ENCODE results near the gene FOXI3.
A peak's percentile ranks its signal among the peaks of the same experiment; 100 is the strongest.

Gene FOXI3

DNA sequence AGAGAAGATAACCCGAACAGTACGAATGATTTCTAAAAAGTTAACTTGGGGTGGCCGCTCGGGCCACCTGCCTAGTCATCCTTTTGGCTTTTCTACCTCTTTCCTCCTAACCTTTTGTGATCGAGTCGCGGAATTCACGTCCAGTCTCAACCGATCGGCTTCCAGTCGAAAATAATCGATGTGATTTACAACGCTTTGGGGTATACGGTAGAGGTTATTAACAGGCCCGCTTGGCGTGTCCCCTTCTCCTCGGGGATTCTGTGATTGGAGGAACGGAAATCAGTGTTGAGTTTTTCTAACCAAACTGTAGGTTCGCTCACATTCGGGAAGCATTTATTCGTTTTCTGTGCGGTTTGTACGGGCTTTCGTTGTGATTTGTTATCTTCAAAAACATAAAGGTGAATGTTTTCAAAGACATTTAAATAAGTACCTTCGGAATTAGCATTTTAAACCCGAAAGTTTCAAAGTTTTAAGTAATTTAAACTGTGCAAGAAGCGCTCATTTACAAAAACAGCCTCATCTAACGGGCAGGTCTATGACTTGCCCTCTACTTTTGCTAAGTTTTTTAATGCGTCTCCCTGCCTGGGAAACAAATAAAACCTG is 588 bp upstream of the FOXI3 start:
- no peak for DNase-seq (ENCODE audit: low read depth, low spot score)
- Histone ChIP-seq H3K4me3 (ENCODE audit: insufficient read length, low read depth) (peak overlapping the region; percentile 43), H3K9ac (ENCODE audit: insufficient read length, low read depth) (peak overlapping the region; percentile 74), H3K27me3 (ENCODE audit: insufficient read depth, insufficient read length) (no peaks in the 10 kb centered on the region), H3K9me3 (ENCODE audit: insufficient read depth, low read length) (no peaks in the 10 kb centered on the region), H3K4me1 (ENCODE audit: insufficient read depth, insufficient read length) (peaks cover under 1% of the 10 kb centered on the region), H3K36me3 (ENCODE audit: insufficient read depth, insufficient read length, low read length) (peaks cover 18% of the 10 kb centered on the region)
- TF ChIP-seq YY1 (IDR thresholded peaks at IDR 0.05; ENCODE audit: insufficient read depth, insufficient read length) = no peak
- TF ChIP-seq SUZ12 (IDR thresholded peaks at IDR 0.05; ENCODE audit: extremely low read depth, insufficient read depth, insufficient read length) = no peak
- no peak for TF ChIP-seq ZNF274 (IDR thresholded peaks at IDR 0.05; ENCODE audit: low read depth, low read length)

DNA sequence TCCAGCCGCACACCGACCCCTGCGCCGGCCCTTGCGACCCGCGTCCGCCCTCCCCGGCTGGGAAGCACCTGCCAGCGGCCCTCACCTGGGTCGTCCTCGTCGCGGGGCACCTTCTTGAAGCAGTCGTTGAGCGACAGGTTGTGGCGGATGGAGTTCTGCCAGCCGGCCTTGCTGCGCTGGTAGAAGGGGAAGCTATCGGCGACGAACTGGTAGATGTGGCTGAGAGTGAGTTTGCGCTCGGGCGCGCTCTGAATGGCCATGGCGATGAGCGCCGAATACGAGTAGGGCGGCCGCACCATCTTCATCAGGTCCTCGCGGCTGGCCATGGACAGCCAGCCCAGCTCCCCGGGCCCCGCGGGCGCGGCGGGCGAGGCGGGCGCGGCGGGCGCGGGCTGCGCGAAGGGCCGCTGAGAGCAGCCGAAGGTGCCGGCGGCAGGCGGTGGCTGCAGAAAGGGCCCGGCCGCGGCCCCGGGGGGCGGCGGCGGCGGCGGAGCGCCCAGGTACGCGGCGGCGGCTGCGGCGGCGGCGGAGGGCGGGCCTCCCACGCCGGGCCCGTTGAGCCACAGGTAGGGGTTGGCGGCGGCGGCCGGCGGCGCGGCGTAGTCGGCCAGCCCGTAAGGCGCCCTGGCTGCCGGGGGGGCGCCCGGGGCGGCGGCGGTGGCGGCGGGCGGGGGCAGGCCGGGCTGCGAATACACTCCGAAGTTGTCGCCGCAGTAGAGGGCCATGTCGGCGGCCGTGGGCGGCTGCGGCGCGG is 505 bp downstream of the FOXI3 start:
- Histone ChIP-seq H3K9me3 (ENCODE audit: insufficient read depth, low read length) (no peaks in the 10 kb centered on the region), H3K9ac (ENCODE audit: insufficient read length, low read depth) (peak overlapping the region; percentile 95), H3K4me1 (ENCODE audit: insufficient read depth, insufficient read length) (no peaks in the 10 kb centered on the region), H3K36me3 (ENCODE audit: insufficient read depth, insufficient read length, low read length) (peaks cover 27% of the 10 kb centered on the region), H3K27me3 (ENCODE audit: insufficient read depth, insufficient read length) (no peaks in the 10 kb centered on the region), H3K4me3 (ENCODE audit: insufficient read length, low read depth) (peak overlapping the region; percentile 86)
- no peak for DNase-seq (ENCODE audit: low read depth, low spot score)
- no peak for TF ChIP-seq ZNF274 (IDR thresholded peaks at IDR 0.05; ENCODE audit: low read depth, low read length)
- no peak for TF ChIP-seq YY1 (IDR thresholded peaks at IDR 0.05; ENCODE audit: insufficient read depth, insufficient read length)
- no peak for TF ChIP-seq SUZ12 (IDR thresholded peaks at IDR 0.05; ENCODE audit: extremely low read depth, insufficient read depth, insufficient read length)

DNA sequence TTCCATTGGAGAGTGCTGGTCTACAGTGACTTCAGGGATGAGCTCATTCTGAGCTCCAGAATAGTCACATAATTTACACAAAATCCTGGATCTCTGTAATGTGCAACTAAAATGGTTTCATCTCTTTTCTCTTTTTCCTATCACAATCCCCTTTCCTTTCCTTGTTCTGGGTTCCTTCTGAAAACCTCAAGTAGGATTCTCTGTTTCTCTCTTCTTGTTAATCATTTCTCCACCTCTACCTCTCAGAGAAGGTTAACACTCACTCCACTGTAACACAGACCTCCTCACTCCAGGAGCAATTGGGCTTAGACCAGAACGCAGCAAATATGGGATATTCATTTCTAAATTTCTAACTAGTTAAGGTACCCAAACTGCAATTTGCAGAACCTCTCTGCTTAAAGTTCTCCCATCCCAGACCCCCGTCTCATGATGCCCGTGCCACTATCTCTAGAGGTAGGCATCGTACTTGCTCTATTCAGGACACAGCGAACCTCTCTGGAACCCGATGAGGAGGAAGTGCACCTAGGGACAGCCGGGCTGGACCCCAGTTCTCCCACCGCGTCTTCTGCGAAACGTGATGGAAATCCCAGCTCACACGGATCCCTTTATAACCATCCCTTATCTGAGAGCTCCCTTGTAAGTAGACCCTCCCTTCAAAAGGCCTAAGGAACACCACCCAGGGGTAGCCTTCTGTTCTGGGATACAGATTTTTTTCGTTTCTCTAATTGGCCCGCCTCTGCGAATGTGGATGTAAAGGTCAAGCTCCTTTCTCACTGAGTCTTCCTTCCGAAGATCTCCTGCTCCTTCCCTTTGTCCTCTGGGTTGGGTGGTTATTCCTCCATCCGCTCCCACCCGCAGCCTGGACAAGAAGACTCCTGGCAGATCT is 1.3 kb downstream of the FOXI3 start:
- DNase-seq (ENCODE audit: low read depth, low spot score) = no peak
- Histone ChIP-seq H3K9ac (ENCODE audit: insufficient read length, low read depth) (peak overlapping the region; percentile 95), H3K27me3 (ENCODE audit: insufficient read depth, insufficient read length) (no peaks in the 10 kb centered on the region), H3K4me1 (ENCODE audit: insufficient read depth, insufficient read length) (no peaks in the 10 kb centered on the region), H3K4me3 (ENCODE audit: insufficient read length, low read depth) (peak overlapping the region; percentile 86), H3K9me3 (ENCODE audit: insufficient read depth, low read length) (no peaks in the 10 kb centered on the region), H3K36me3 (ENCODE audit: insufficient read depth, insufficient read length, low read length) (peaks cover 33% of the 10 kb centered on the region)
- TF ChIP-seq SUZ12 (IDR thresholded peaks at IDR 0.05; ENCODE audit: extremely low read depth, insufficient read depth, insufficient read length) = no peak
- no peak for TF ChIP-seq ZNF274 (IDR thresholded peaks at IDR 0.05; ENCODE audit: low read depth, low read length)
- no peak for TF ChIP-seq YY1 (IDR thresholded peaks at IDR 0.05; ENCODE audit: insufficient read depth, insufficient read length)

DNA sequence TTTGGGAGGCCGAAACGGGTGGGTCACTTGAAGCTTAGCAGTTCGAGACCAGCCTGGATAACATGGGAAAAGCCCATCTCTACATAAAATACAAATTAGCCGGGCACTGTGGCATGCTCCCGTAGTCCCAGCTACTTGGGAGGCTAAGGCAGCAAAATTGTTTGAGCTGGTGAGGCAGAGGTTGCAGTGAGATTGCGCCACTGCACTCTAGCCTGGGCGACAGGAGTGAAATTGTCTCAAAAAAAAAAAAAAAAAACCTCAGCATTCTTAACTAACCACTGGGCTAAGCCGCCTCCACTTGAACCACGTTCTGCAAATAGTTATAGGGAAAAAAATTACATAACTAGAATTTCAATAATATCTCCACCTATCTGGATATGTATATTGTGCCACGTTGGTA is 2.3 kb downstream of the FOXI3 start:
- Histone ChIP-seq H3K27me3 (ENCODE audit: insufficient read depth, insufficient read length) (no peaks in the 10 kb centered on the region), H3K9me3 (ENCODE audit: insufficient read depth, low read length) (no peaks in the 10 kb centered on the region), H3K4me3 (ENCODE audit: insufficient read length, low read depth) (peak overlapping the region; percentile 86), H3K4me1 (ENCODE audit: insufficient read depth, insufficient read length) (no peaks in the 10 kb centered on the region), H3K9ac (ENCODE audit: insufficient read length, low read depth) (peak overlapping the region; percentile 66), H3K36me3 (ENCODE audit: insufficient read depth, insufficient read length, low read length) (peaks cover 37% of the 10 kb centered on the region)
- DNase-seq (ENCODE audit: low read depth, low spot score) = no peak
- TF ChIP-seq SUZ12 (IDR thresholded peaks at IDR 0.05; ENCODE audit: extremely low read depth, insufficient read depth, insufficient read length) (no peak), ZNF274 (IDR thresholded peaks at IDR 0.05; ENCODE audit: low read depth, low read length) (no peak), YY1 (IDR thresholded peaks at IDR 0.05; ENCODE audit: insufficient read depth, insufficient read length) (no peak)

- DNase-seq (ENCODE audit: low read depth, low spot score) = no peak
- no peak for TF ChIP-seq SUZ12 (IDR thresholded peaks at IDR 0.05; ENCODE audit: extremely low read depth, insufficient read depth, insufficient read length)
- TF ChIP-seq YY1 (IDR thresholded peaks at IDR 0.05; ENCODE audit: insufficient read depth, insufficient read length) = no peak
- no peak for TF ChIP-seq ZNF274 (IDR thresholded peaks at IDR 0.05; ENCODE audit: low read depth, low read length)
- H3K9ac ChIP-seq (ENCODE audit: insufficient read length, low read depth) = peak overlapping the region; percentile 16
These were observed 4.2 kb downstream of the FOXI3 start for GRCh38 chr2:88448248-88448647.

DNA sequence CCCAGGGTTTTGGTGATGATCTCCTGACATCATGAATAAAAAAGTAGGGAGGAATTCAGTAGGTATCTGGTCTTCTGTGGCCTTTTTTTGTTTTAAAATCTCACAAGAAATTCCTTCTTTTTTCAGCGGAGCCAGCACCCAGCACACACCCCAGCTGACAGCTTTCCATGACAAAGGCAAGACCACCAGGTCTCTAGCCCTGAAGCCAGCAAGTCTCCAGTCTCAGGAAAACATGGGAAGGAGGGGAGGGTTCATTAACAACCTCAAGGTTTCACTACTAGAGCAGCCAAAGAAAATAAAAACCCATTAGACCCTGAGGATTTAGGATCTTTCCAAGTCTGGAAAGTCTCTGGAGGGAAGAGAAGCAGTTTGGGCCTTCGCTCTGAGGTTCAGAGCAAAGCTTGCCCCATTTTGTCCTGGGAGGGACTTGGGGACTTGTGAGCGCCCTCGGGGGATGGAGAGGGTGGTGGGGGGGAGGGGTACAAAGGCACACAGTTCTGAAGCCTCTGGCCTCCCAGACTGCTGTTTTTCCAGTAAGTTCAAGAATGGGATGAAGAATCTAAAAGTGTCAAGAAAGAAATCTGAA is 9.0 kb downstream of the FOXI3 start:
- Histone ChIP-seq H3K9ac (ENCODE audit: insufficient read length, low read depth) (peak overlapping the region; percentile 34), H3K9me3 (ENCODE audit: insufficient read depth, low read length) (no peaks in the 10 kb centered on the region), H3K4me3 (ENCODE audit: insufficient read length, low read depth) (no peak overlapping the region), H3K4me1 (ENCODE audit: insufficient read depth, insufficient read length) (peaks cover 8% of the 10 kb centered on the region), H3K36me3 (ENCODE audit: insufficient read depth, insufficient read length, low read length) (peaks cover 26% of the 10 kb centered on the region), H3K27me3 (ENCODE audit: insufficient read depth, insufficient read length) (no peaks in the 10 kb centered on the region)
- TF ChIP-seq ZNF274 (IDR thresholded peaks at IDR 0.05; ENCODE audit: low read depth, low read length) (no peak), YY1 (IDR thresholded peaks at IDR 0.05; ENCODE audit: insufficient read depth, insufficient read length) (no peak), SUZ12 (IDR thresholded peaks at IDR 0.05; ENCODE audit: extremely low read depth, insufficient read depth, insufficient read length) (no peak)
- peak; percentile 87 for DNase-seq (ENCODE audit: low read depth, low spot score)

More at GRCh38 chr2:88448248-88448647, 4.2 kb downstream of the FOXI3 start:
- Histone ChIP-seq H3K4me3 (ENCODE audit: insufficient read length, low read depth) (no peak overlapping the region), H3K36me3 (ENCODE audit: insufficient read depth, insufficient read length, low read length) (peaks cover 37% of the 10 kb centered on the region), H3K4me1 (ENCODE audit: insufficient read depth, insufficient read length) (no peaks in the 10 kb centered on the region), H3K9me3 (ENCODE audit: insufficient read depth, low read length) (no peaks in the 10 kb centered on the region), H3K27me3 (ENCODE audit: insufficient read depth, insufficient read length) (no peaks in the 10 kb centered on the region)
